K562 (cell line): ENCODE results near the gene PPT1. TPM values are rescaled to one million over a fixed set of nuclear protein-coding genes. Genes with fewer than 3 reads are reported as not detected.

Source experiments
- ADNP ChIP-seq: fragments of 200-800 bp; sonication (Bioruptor generic); IDR thresholded peaks from 2 replicates; pipeline ENCODE4 v1.6.1; 2016; ENCODE audit warnings: missing genetic modification characterization, missing compliant biosample characterization
- ARID3B ChIP-seq: fragments of 250-450 bp; sonication (Bioruptor Pico); IDR thresholded peaks from 2 replicates; pipeline ENCODE4 v1.4.0; 2020; ENCODE audit warnings: borderline replicate concordance
- ATF3 ChIP-seq, 2 experiments: fragments of 450-650 bp in 1 of 2; sonication (generic) in 1 of 2; formaldehyde crosslinking in 1 of 2; IDR thresholded peaks in 1 of 2; conservative IDR thresholded peaks in 1 of 2; 2 replicates each; pipeline versions ENCODE4 v1.6.1 to v1.8.1; 2016 to 2023; ENCODE audit warnings: mild to moderate bottlenecking in 2 of 2, moderate library complexity in 2 of 2, inconsistent platforms in 1 of 2, missing genetic modification reagents in 1 of 2
- CLOCK ChIP-seq: fragments of 250-450 bp; sonication (Bioruptor Pico); IDR thresholded peaks from 2 replicates; pipeline ENCODE4 v1.4.0; 2020; ENCODE audit warnings: mild to moderate bottlenecking, moderate library complexity, borderline replicate concordance
- DNMT1 ChIP-seq: fragments of 450-650 bp; IDR thresholded peaks from 2 replicates; pipeline ENCODE4 v1.6.1; 2016; ENCODE audit warnings: antibody characterized with exemption, mild to moderate bottlenecking
- FOXM1 ChIP-seq, 2 experiments: fragments of 450-650 bp in 1 of 2; sonication (generic) in 1 of 2; formaldehyde crosslinking in 1 of 2; IDR thresholded peaks; 2 replicates each; pipeline versions ENCODE4 v1.6.1 to v1.9.0; 2017 to 2022; ENCODE audit warnings: low read depth in 2 of 2, mild to moderate bottlenecking in 2 of 2, missing genetic modification reagents in 1 of 2, moderate library complexity in 1 of 2
- HDAC3 ChIP-seq: fragments of 450-650 bp; IDR thresholded peaks from 2 replicates; pipeline ENCODE4 v1.6.1; 2018; ENCODE audit warnings: borderline replicate concordance, mild to moderate bottlenecking, moderate library complexity; ENCODE audit not compliant: partially characterized antibody
- HIVEP1 ChIP-seq: fragments of 250-450 bp; sonication (Bioruptor Pico); IDR thresholded peaks from 2 replicates; pipeline ENCODE4 v1.4.0; 2020; ENCODE audit warnings: mild to moderate bottlenecking
- LARP7 ChIP-seq: fragments of 450-650 bp; IDR thresholded peaks from 2 replicates; pipeline ENCODE4 v1.6.1; 2016
- MAFF ChIP-seq: IDR thresholded peaks from 2 replicates; pipeline ENCODE4 v1.6.1; 2012; ENCODE audit warnings: low read length, improper control_type of control experiment
- MNT ChIP-seq, 2 experiments: fragments of 450-650 bp; conservative IDR thresholded peaks; 2 replicates each; pipeline ENCODE4 v1.6.1; 2017; ENCODE audit warnings: mild to moderate bottlenecking in 2 of 2, moderate library complexity in 2 of 2
- NR2C1 ChIP-seq, 2 experiments: fragments of 450-650 bp; IDR thresholded peaks; 2 replicates each; pipeline ENCODE4 v1.6.1; 2017; ENCODE audit warnings: mild to moderate bottlenecking in 2 of 2, antibody characterized with exemption in 1 of 2, inconsistent platforms in 1 of 2, missing compliant biosample characterization in 1 of 2, missing genetic modification characterization in 1 of 2
- RBM14 ChIP-seq: fragments of 200-400 bp; formaldehyde crosslinking; IDR thresholded peaks from 2 replicates; pipeline ENCODE4 v1.6.1; 2018; ENCODE audit warnings: low read depth, mild to moderate bottlenecking, low read length, moderate library complexity, borderline replicate concordance; ENCODE audit not compliant: insufficient read depth
- STAG1 ChIP-seq: sonication (generic); formaldehyde crosslinking; IDR thresholded peaks from 2 replicates; pipeline ENCODE4 v1.5.0; 2020; ENCODE audit warnings: missing genetic modification reagents, borderline replicate concordance
- TAF15 ChIP-seq: fragments of 200-400 bp; formaldehyde crosslinking; IDR thresholded peaks from 2 replicates; pipeline ENCODE4 v1.6.1; 2017; ENCODE audit warnings: mild to moderate bottlenecking, low read depth, low read length, moderate library complexity
- TRIM24 ChIP-seq, 2 experiments: fragments of 450-650 bp; IDR thresholded peaks; 2 replicates each; pipeline ENCODE4 v1.6.1; 2016
- ZNF12 ChIP-seq: sonication (generic); formaldehyde crosslinking; IDR thresholded peaks from 2 replicates; pipeline ENCODE4 v1.4.0; 2020; ENCODE audit warnings: mild to moderate bottlenecking, missing genetic modification reagents
- ZNF449 ChIP-seq: fragments of 250-450 bp; sonication (Bioruptor Pico); IDR thresholded peaks from 2 replicates; pipeline ENCODE4 v1.8.0; 2022; ENCODE audit warnings: moderate library complexity, mild to moderate bottlenecking, inconsistent platforms
- ZSCAN29 ChIP-seq: fragments of 450-650 bp; IDR thresholded peaks from 2 replicates; pipeline ENCODE4 v1.6.1; 2017
- polyA plus RNA-seq, 8 experiments: library from polyadenylated mRNA; depleted of rRNA in 4 of 8; stranded (reverse) in 5 of 8; unstranded in 3 of 8; fragments of >200 nt; fragmentation: Nextera tagmentation in 2 of 8; fragmentation: Illumina TruSeq in 1 of 8; extraction: Ambion mirVana in 2 of 8; extraction: Trizol in 1 of 8; gene quantifications; 2 replicates each; pipeline versions ENCODE4 v1.2.1 to v1.2.3, GENCODE V29; 2011 to 2014; ENCODE audit warnings: inconsistent platforms in 1 of 8, missing spikeins in 1 of 8
- total RNA-seq, 7 experiments: library from RNA; depleted of rRNA in 6 of 7; stranded (reverse); fragments of >200 nt in 6 of 7; fragmentation: Illumina TruSeq in 2 of 7; extraction: Trizol in 2 of 7; gene quantifications; 2 replicates each; pipeline versions ENCODE4 v1.2.1 to v1.2.3, GENCODE V29; 2011 to 2021; ENCODE audit warnings: low replicate concordance in 1 of 7

Gene PPT1
- total and polyA plus RNA-seq, 9 of the 15 experiments (the other 6 are each of a cell fraction or from before 2014, with no cell fraction given): 72.2 to 285 (median 143) TPM

GRCh38 chr1:40130892-40131291 is 33.8 kb upstream of the PPT1 start (continued):
- TF ChIP-seq STAG1 (CRISPR knock-in tag): no peak
- no peak for TF ChIP-seq MAFF
- peak; percentile 36 for TF ChIP-seq HDAC3
- no peak for TF ChIP-seq HIVEP1 (CRISPR knock-in tag)
- TF ChIP-seq ATF3 (IDR thresholded peaks at IDR 0.05): no peak
- TF ChIP-seq ATF3 (CRISPR knock-in tag; conservative IDR thresholded peaks at IDR 0.05): no peak
- peak; percentile 40; the same call in 1 of the 2 replicates for TF ChIP-seq ZNF449 (CRISPR knock-in tag)
- no peak; the same call in 1 of the 2 replicates for TF ChIP-seq ADNP
- TF ChIP-seq FOXM1 (IDR thresholded peaks at IDR 0.05; ENCODE audit: low read depth): 0 out of 2 replicates have a peak, but pooled peaks have one; percentile 26
- TF ChIP-seq FOXM1 (CRISPR knock-in tag; IDR thresholded peaks at IDR 0.05; ENCODE audit: low read depth): no peak
- no peak for TF ChIP-seq LARP7
- TF ChIP-seq TAF15: no peak
- TF ChIP-seq DNMT1: no peak
- peak in 1 of 2 experiments; percentile 46; a peak in 1 of 4 replicates for TF ChIP-seq MNT (conservative IDR thresholded peaks at IDR 0.05)
- peak; percentile 53 to 62; a peak in 3 of 4 replicates for TF ChIP-seq TRIM24 (IDR thresholded peaks at IDR 0.05)
- TF ChIP-seq ZNF12 (CRISPR knock-in tag): no peak
- TF ChIP-seq ZSCAN29: no peak
- TF ChIP-seq ARID3B (CRISPR knock-in tag): no peak
- TF ChIP-seq RBM14: no peak
- TF ChIP-seq CLOCK (CRISPR knock-in tag): 0 out of 2 replicates have a peak, but pooled peaks have one; percentile 11
- TF ChIP-seq NR2C1 (IDR thresholded peaks at IDR 0.05): no peak
- TF ChIP-seq NR2C1 (tag; IDR thresholded peaks at IDR 0.05): 0 out of 2 replicates have a peak, but pooled peaks have one; percentile 33
